Left colon (tissue), 2 donors: ENCODE data around the gene CCDC3. TPM values are rescaled to one million over a fixed set of nuclear protein-coding genes. Genes with fewer than 3 reads are reported as not detected.

Experiments used
- ATAC-seq: fragments of 200-7000 bp; cut with Tn5 transposase; one replicate; pipeline ENCODE4 v1.9.1; 2020; ENCODE audit warnings: mild to moderate bottlenecking, moderate library complexity
- DNase-seq, 2 donors: peaks; one replicate each; pipeline ENCODE4 v3.0.0-alpha.2; 2020
- intact Hi-C, 2 donors: fragments of 100-400 bp; cut with DNase I in 1 of 2; cut with micrococcal nuclease in 1 of 2; formaldehyde crosslinking; loops; one replicate each; pipeline versions ENCODE4 v1.11.2 to v1.14.0; 2022; cut with DNase I, micrococcal nuclease
- total RNA-seq, 2 donors: library from RNA; stranded (reverse); fragmentation: NEBNext Ultra II Directional; extraction: Animal tissue kit (Norgen Biotek cat#: 25700); gene quantifications; one replicate each; pipeline ENCODE4 v1.2.1, GENCODE V29; 2021
- donor health status: DM: no; HTN: no; CAD: no.
- donor health status: DM: yes; HTN: yes; CAD: no.

CCDC3 gene
- total RNA-seq, 2 donors from 2014 or later = 1.0 to 4.0 TPM

- DNase-seq = no peak
- ATAC-seq = no peak
- intact Hi-C loops = no loop called here
These were observed 60.7 kb downstream of the CCDC3 start for GRCh38 chr10:12940791-12941190.

- intact Hi-C loops = no loop called here
- ATAC-seq (no peak), DNase-seq (no peak)
These were observed 63.2 kb downstream of the CCDC3 start for GRCh38 chr10:12938271-12938670.

DNA sequence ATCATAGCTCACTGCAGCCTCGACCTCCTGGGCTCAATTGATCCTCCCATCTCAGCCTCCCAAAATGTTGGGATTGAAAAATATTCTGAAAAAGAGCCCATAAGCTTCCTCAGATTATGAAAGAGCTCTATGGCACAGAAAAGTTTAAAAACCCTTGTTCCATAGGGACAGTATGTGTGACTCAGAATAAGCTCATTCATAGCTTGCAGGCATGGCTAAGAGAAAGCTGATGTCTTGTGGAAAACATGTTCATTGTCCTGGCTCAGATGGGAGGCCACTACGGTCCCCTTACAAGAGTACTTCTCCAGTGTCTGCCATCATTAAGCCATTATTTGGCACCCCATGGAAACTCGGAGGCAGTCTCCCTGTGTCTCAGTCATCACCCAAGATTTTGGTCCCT, 64.0 kb downstream of the CCDC3 start:
- intact Hi-C loops = no loop called here

DNA sequence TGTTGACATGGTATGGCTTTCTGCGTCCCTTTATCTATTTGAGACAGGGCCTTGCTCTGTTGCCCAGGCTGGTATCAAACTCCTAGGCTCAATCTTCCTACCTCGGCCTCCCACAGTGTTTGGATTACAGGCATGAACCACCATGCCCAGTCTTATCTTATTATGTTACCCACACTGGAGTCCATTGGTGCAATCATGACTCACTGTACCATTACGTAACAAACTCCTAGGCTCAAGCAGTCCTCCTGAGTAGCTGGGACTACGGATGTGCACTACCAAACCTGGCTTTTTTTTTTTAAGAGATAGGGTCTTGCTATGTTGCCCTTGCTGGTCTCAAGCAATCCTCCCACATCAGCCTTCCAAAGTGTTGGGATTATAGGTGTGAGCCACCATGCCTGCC, 66.7 kb downstream of the CCDC3 start:
- intact Hi-C loops = no loop called here
- ATAC-seq = no peak
- no peak for DNase-seq

More for the DNA sequence above, 64.0 kb downstream of the CCDC3 start:
- no peak for DNase-seq
- no peak for ATAC-seq

GRCh38 chr10:12929381-12929780, 72.1 kb downstream of the CCDC3 start:
- no peak for DNase-seq
- ATAC-seq = no peak

GRCh38 chr10:12928571-12928970, 72.9 kb downstream of the CCDC3 start:
- no peak for ATAC-seq
- intact Hi-C loops = no loop called here
- DNase-seq = no peak

More at GRCh38 chr10:12929381-12929780, 72.1 kb downstream of the CCDC3 start:
- intact Hi-C loops = no loop called here

DNA sequence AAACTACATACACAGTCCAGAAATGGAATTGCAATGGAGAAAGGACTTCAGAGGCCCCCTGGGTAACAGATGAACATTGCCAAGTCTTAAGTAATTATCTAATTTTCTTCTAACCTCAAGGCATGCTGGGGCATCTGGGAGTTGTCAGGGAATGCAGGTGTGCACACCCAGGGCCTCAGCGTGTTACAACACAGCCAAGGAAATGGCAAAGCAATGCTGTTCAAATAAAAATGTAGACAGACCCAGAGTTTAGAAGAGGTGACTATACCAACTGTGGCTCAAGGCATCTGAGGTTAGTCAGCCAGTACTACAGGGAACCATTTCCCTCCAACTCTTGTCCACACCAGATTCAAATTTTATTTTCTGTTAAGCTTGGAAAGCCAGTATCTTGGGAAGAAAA, 73.6 kb downstream of the CCDC3 start:
- ATAC-seq = no peak
- intact Hi-C loops = no loop called here
- no peak for DNase-seq

- DNase-seq = no peak
- ATAC-seq = no peak
- intact Hi-C loops = no loop called here
These were observed 75.7 kb downstream of the CCDC3 start for GRCh38 chr10:12925845-12926244.

GRCh38 chr10:12924911-12925310, 76.6 kb downstream of the CCDC3 start:
- intact Hi-C loops = no loop called here
- no peak for DNase-seq
- no peak for ATAC-seq

GRCh38 chr10:12922117-12922900, 79.2 kb downstream of the CCDC3 start:
- intact Hi-C loops = no loop called here

GRCh38 chr10:12921163-12921562, 80.3 kb downstream of the CCDC3 start:
- DNase-seq (no peak), ATAC-seq (no peak)
- intact Hi-C loops = no loop called here

More at GRCh38 chr10:12922117-12922900, 79.2 kb downstream of the CCDC3 start:
- DNase-seq (no peak), ATAC-seq (no peak)

DNA sequence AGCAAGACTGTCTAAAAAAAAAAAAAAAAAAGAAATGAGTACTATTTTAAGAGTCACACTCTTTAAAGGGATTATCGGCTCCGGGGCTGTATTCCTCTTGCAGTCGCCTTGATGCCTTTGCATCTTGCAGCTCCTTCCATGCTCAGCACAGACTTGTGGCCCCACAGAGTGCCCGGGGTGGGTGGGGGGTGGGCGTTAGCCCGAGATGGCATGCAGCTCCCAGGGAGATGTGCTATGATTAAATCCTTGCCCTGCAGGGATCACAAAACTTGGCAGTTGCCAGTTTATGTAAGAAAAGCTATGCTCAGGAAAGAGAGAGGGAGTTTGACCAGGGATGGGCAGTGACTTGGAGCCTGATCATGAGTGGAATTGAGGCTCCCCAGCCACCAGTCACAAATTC, 81.9 kb downstream of the CCDC3 start:
- DNase-seq = no peak
- no peak for ATAC-seq
- intact Hi-C loops = no loop called here

DNA sequence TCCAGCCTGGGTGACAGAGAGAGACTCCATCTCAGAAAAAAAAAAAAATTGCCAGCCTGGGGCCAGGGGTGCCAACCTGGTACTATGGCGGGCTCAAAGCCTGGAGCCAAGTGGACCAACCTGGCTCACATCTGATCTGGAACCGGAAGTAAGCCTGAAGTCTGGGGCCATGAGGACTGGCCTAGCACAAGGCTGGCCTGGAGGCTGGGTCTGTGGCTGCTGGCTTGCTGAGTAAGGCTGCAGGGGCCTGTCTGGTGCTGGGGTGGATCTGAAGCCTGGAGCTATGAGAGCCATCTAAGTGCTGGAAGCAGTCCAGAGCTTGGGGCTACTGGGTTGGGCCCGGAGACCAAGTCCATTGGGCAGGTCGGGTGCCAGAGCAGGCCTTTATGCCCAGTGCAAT, 84.9 kb downstream of the CCDC3 start:
- ATAC-seq = no peak
- intact Hi-C loops = no loop called here

GRCh38 chr10:12915637-12916168, 85.8 kb downstream of the CCDC3 start:
- ATAC-seq = no peak
- intact Hi-C loops = no loop called here
- no peak for DNase-seq

More for the DNA sequence above, 84.9 kb downstream of the CCDC3 start:
- DNase-seq = no peak

DNA sequence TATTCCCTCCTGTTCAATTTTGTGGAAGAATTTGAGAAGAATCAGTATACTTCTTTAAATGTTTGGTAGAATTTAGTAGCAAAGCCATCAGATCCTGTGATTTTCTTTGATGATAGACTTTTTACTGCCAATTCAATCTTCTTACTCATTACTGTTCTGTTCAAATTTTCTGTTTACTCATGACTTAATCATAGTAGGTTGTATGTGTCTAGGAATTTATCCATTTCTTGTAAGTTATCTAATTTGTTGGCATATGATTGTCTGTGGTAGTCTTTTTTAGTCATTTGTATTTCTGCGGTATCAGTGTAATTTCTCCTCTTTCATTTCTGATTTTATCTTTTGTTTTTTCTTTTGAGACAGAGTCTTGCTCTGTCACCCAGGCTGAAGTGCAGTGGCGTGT, 87.4 kb downstream of the CCDC3 start:
- ATAC-seq (no peak), DNase-seq (no peak)
- intact Hi-C loops = no loop called here

DNA sequence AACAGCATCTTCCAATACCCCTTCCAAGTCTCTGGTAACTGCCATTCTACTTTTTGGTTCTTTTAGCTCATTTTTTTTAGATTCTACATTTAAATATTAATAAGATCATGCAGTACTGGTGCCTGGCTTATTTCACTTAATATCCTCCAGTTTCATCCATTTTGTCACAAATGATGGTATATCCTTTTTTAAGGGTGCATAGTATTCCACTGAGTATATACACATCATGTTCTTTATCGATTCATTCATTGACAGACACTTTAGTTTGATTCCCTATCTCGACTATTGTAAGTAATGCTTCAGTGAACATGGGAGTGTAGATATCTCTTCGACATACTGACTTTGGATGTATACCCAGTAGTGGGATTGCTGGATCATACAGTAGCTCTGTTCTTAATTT, 89.7 kb downstream of the CCDC3 start:
- ATAC-seq = no peak
- DNase-seq = no peak
- intact Hi-C loops = no loop called here

DNA sequence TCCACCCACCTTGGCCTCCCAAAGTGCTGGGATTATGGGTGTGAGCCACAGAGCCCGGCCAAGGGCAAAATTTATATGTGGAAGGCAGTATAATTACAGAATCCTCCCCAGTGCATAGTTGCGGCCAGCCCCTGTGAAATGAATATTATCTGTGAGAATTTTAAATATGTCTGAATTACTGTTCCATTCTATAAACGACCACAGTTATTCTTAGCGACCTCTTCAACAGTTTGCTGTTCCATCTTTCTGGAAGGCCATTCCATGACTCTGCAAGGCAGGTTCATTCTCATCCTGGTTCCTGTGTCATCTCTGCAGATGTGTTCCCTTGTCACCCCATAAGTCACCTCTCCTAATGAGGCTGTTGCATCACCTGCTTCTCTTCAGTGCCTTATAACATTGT, 90.7 kb downstream of the CCDC3 start:
- DNase-seq (no peak), ATAC-seq (no peak)
- intact Hi-C loops = no loop called here

- ATAC-seq (no peak), DNase-seq (no peak)
- intact Hi-C loops = no loop called here
These were observed 91.7 kb downstream of the CCDC3 start for GRCh38 chr10:12909836-12910185.

DNA sequence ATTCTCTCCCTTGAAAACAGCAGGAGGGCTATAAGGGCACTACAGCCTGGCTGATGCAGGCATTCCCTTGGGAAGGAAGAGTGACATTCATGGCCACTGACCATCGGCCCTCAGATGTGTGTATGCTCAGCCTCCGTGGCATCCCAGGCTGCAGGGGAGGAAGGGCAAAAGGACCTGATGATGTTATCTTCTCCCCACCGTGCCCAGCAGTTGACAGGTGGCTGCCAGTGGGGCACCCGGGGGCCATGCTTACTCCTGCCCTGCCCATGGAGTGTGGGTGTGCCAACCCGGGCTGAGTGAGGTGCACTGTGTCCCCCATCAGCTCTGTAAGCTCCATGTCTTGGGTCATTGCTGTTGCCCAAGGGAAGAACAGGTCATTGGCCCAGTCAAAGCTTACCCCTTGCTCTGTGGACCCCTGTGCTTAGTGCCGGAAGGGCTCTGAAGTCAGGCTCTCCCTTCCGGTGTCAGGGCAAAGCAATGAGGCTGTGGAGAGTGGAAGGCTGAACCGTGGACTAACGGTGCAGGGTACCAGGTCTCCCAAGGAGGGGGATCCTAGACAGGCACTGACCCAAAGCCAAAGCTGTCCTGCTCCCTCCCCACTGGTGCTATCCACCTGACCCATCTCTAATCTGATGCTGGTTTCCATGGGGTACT, 92.2 kb downstream of the CCDC3 start:
- DNase-seq = no peak
- ATAC-seq = no peak
- intact Hi-C loops = no loop called here

GRCh38 chr10:12908773-12909172, 92.7 kb downstream of the CCDC3 start:
- no peak for DNase-seq
- intact Hi-C loops = no loop called here

More at GRCh38 chr10:12908773-12909172, 92.7 kb downstream of the CCDC3 start:
- ATAC-seq = no peak
